GM19240 (cell line): ENCODE results near the gene JOSD1.

Source experiments
- DNase-seq: peaks from one replicate; pipeline ENCODE4 v3.0.0; 2011; ENCODE audit warnings: low spot score; ENCODE audit not compliant: insufficient read length

JOSD1 gene

GRCh38 chr22:38715176-38715764 is 14.5 kb upstream of the JOSD1 start:
- no peak for DNase-seq

GRCh38 chr22:38713921-38714320 is 13.2 kb upstream of the JOSD1 start:
- DNase-seq, result no peak

- DNase-seq, result no peak
Measured at GRCh38 chr22:38712486-38713207, 11.9 kb upstream of the JOSD1 start.

- no peak for DNase-seq
Measured at GRCh38 chr22:38710866-38711265, 10.1 kb upstream of the JOSD1 start.

- DNase-seq, result no peak
Measured at GRCh38 chr22:38710351-38710750, 9.6 kb upstream of the JOSD1 start.

GRCh38 chr22:38709306-38709705 is 8.6 kb upstream of the JOSD1 start:
- DNase-seq, result no peak

GRCh38 chr22:38707984-38708383 is 7.2 kb upstream of the JOSD1 start:
- DNase-seq, result no peak

- DNase-seq, result no peak
Measured at GRCh38 chr22:38707346-38707745, 6.6 kb upstream of the JOSD1 start.

- DNase-seq, result no peak
Measured at GRCh38 chr22:38706901-38707195, 6.1 kb upstream of the JOSD1 start.

GRCh38 chr22:38706101-38706900 is 5.6 kb upstream of the JOSD1 start:
- peak; percentile 29 for DNase-seq

- peak; percentile 86 for DNase-seq
Measured at GRCh38 chr22:38705235-38706100, 4.7 kb upstream of the JOSD1 start, which contains the start of gene GTPBP1. Gene GTPBP1, plus strand, starts transcription at chr22:38705944. Its CDS starts 12 bp downstream, at chr22:38705956.

GRCh38 chr22:38704654-38705234 is 4.0 kb upstream of the JOSD1 start:
- no peak for DNase-seq

- no peak for DNase-seq
Measured at GRCh38 chr22:38700270-38700788, 414 bp downstream of the JOSD1 start.

GRCh38 chr22:38699784-38700183 is 959 bp downstream of the JOSD1 start:
- DNase-seq, result no peak

GRCh38 chr22:38699143-38699542 is 1.6 kb downstream of the JOSD1 start:
- no peak for DNase-seq

GRCh38 chr22:38698407-38699094 is 2.2 kb downstream of the JOSD1 start:
- DNase-seq, result no peak

- DNase-seq, result no peak
Measured at GRCh38 chr22:38697425-38698089, 3.2 kb downstream of the JOSD1 start.

- no peak for DNase-seq
Measured at GRCh38 chr22:38696606-38697424, 3.9 kb downstream of the JOSD1 start.

- no peak for DNase-seq
Measured at GRCh38 chr22:38694940-38695339, 5.8 kb downstream of the JOSD1 start.
